NT2/D1 (cell line): Measurements from ENCODE around the gene KNG1.

Source experiments
- DNase-seq: peaks from one replicate; pipeline ENCODE4 v3.0.0-alpha.2; 2011; ENCODE audit warnings: low read depth, low spot score
- H3K27me3 ChIP-seq: 2 replicates; pipeline ENCODE4 v1.6.0; 2011; ENCODE audit warnings: mild to moderate bottlenecking; ENCODE audit not compliant: insufficient read length, insufficient read depth
- H3K36me3 ChIP-seq: 2 replicates; pipeline ENCODE4 v1.6.1; 2011; ENCODE audit warnings: mild to moderate bottlenecking, low read length, mixed read lengths; ENCODE audit not compliant: insufficient read depth, insufficient read length
- H3K4me1 ChIP-seq: 2 replicates; pipeline ENCODE4 v1.5.1; 2011; ENCODE audit not compliant: insufficient read depth, insufficient read length
- H3K4me3 ChIP-seq: 2 replicates; pipeline ENCODE4 v1.5.1; 2011; ENCODE audit warnings: low read depth; ENCODE audit not compliant: insufficient read length
- H3K9ac ChIP-seq: 2 replicates; pipeline ENCODE4 v1.6.0; 2011; ENCODE audit warnings: low read depth; ENCODE audit not compliant: insufficient read length
- H3K9me3 ChIP-seq: 2 replicates; pipeline ENCODE4 v1.5.1; 2011; ENCODE audit warnings: mild to moderate bottlenecking, low read length; ENCODE audit not compliant: insufficient read depth
- SUZ12 ChIP-seq: IDR thresholded peaks from 2 replicates; pipeline ENCODE4 v1.6.1; 2011; ENCODE audit not compliant: insufficient read length, insufficient read depth; ENCODE audit errors: extremely low read depth
- YY1 ChIP-seq: IDR thresholded peaks from 2 replicates; pipeline ENCODE4 v1.6.1; 2011; ENCODE audit not compliant: insufficient read length, insufficient read depth
- ZNF274 ChIP-seq: IDR thresholded peaks from 2 replicates; pipeline ENCODE4 v1.6.1; 2011; ENCODE audit warnings: mild to moderate bottlenecking, low read depth, low read length

Gene KNG1

GRCh38 chr3:186713499-186713898, 3.7 kb upstream of the KNG1 start:
- no peaks in the 10 kb centered on the region for H3K36me3 ChIP-seq
- TF ChIP-seq YY1, result no peak
- no peak for TF ChIP-seq ZNF274
- TF ChIP-seq SUZ12, result no peak
- no peak for DNase-seq

GRCh38 chr3:186719945-186720739, 3.0 kb downstream of the KNG1 start:
- Histone ChIP-seq H3K9me3 (no peaks in the 10 kb centered on the region), H3K36me3 (no peaks in the 10 kb centered on the region), H3K9ac (no peak overlapping the region), H3K27me3 (no peaks in the 10 kb centered on the region), H3K4me3 (no peak overlapping the region), H3K4me1 (no peaks in the 10 kb centered on the region)
- no peak for TF ChIP-seq SUZ12
- no peak for TF ChIP-seq YY1
- TF ChIP-seq ZNF274, result no peak
- no peak for DNase-seq

More at GRCh38 chr3:186713499-186713898, 3.7 kb upstream of the KNG1 start:
- H3K4me1 ChIP-seq, result peaks cover 2% of the 10 kb centered on the region
- H3K9me3 ChIP-seq, result no peaks in the 10 kb centered on the region
- no peaks in the 10 kb centered on the region for H3K27me3 ChIP-seq
- H3K4me3 ChIP-seq, result no peak overlapping the region
- no peak overlapping the region for H3K9ac ChIP-seq

GRCh38 chr3:186722457-186722856, 5.3 kb downstream of the KNG1 start:
- no peaks in the 10 kb centered on the region for H3K9me3 ChIP-seq
- no peaks in the 10 kb centered on the region for H3K36me3 ChIP-seq
- H3K4me1 ChIP-seq, result no peaks in the 10 kb centered on the region
- TF ChIP-seq YY1 (no peak), ZNF274 (no peak), SUZ12 (no peak)
- H3K27me3 ChIP-seq, result no peaks in the 10 kb centered on the region
- H3K4me3 ChIP-seq, result no peak overlapping the region
- no peak overlapping the region for H3K9ac ChIP-seq
- DNase-seq, result no peak

GRCh38 chr3:186724911-186725310, 7.8 kb downstream of the KNG1 start:
- DNase-seq, result no peak
- Histone ChIP-seq H3K9ac (no peak overlapping the region), H3K9me3 (no peaks in the 10 kb centered on the region), H3K36me3 (no peaks in the 10 kb centered on the region), H3K4me3 (no peak overlapping the region), H3K4me1 (no peaks in the 10 kb centered on the region), H3K27me3 (no peaks in the 10 kb centered on the region)
- TF ChIP-seq SUZ12 (no peak), ZNF274 (no peak), YY1 (no peak)

DNA sequence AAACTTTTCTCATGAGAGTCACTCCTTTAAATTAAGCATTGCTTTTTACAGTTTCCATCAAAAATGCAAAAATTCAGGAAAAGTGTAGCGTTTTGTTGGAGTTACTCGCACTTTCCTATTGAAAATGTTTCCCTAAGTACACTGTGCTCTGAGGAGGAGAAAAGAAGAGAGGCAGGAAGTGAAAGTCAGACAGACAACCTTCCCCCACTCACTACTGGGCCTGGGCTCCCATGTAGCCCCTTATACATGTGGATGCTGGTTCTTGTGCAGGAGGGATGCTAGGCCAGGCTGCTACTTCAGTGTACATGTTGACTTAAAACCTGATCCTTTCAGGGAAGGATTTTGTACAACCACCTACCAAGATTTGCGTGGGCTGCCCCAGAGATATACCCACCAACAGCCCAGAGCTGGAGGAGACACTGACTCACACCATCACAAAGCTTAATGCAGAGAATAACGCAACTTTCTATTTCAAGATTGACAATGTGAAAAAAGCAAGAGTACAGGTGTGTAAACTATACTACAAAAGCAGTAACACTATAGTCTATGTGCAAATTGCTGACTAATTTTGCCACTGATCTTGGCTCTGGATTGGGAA, 15.1 kb downstream of the KNG1 start:
- H3K27me3 ChIP-seq, result no peaks in the 10 kb centered on the region
- H3K9ac ChIP-seq, result no peak overlapping the region
- no peaks in the 10 kb centered on the region for H3K36me3 ChIP-seq
- no peaks in the 10 kb centered on the region for H3K4me1 ChIP-seq
- no peak for TF ChIP-seq ZNF274
- no peak for TF ChIP-seq YY1
- no peak for TF ChIP-seq SUZ12
- no peak overlapping the region for H3K4me3 ChIP-seq
- H3K9me3 ChIP-seq, result no peaks in the 10 kb centered on the region
- DNase-seq, result no peak

DNA sequence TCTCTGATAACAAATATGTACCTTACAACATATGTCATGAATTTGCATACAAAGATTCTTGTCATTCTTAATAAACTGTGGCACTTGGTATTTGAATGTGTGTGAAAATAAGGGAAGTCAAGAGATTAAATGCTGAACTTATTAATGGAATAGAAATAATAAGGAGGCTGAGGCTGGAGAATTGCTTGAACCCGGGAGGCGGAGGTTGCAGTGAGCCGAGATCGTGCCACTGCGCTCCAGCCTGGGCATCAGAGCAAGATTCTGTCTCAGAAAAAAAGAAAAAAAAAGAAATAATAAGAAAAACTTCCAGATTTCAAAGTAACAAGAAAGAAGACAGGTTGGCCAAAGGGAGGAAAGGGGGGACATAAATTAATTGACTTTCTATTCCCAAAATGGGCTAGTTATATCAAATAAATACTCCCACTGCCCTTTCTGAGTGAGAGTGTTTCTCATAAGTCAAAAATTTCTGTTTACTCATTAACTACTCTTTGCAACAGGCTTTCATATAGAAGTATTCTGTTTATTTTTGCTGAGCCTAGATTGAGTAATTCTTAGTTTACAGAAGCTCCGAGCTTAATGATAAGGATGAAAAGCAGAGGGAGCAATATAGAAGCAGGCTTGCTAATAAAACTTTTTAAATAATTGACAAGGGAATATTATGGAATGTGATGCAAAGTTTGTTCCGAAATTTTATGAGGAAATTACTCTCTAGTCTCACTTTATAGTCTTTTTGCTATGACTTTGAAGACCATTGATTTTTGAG, 25.6 kb downstream of the KNG1 start:
- no peaks in the 10 kb centered on the region for H3K9me3 ChIP-seq
- H3K4me3 ChIP-seq, result no peak overlapping the region
- H3K9ac ChIP-seq, result no peak overlapping the region
- H3K36me3 ChIP-seq, result no peaks in the 10 kb centered on the region
- no peaks in the 10 kb centered on the region for H3K4me1 ChIP-seq
- no peaks in the 10 kb centered on the region for H3K27me3 ChIP-seq
- no peak for DNase-seq
- no peak for TF ChIP-seq SUZ12
- TF ChIP-seq ZNF274, result no peak
- TF ChIP-seq YY1, result no peak

DNA sequence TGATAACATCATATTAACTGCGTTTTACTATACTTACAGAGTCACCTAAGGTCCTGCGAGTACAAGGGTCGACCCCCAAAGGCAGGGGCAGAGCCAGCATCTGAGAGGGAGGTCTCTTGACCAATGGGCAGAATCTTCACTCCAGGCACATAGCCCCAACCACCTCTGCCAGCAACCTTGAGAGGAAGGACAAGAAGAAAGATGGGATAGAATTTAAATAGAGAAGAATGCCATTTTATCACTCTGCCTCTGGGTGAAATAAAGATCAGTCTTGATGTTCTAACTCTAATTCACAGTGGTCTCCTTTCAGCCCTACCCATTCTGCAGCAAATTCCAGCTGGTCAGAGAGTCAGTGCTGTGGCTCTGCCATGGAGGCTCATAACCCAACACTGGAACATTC, 26.5 kb downstream of the KNG1 start:
- no peaks in the 10 kb centered on the region for H3K27me3 ChIP-seq
- H3K9ac ChIP-seq, result no peak overlapping the region
- TF ChIP-seq SUZ12 (no peak), ZNF274 (no peak), YY1 (no peak)
- no peaks in the 10 kb centered on the region for H3K9me3 ChIP-seq
- no peak overlapping the region for H3K4me3 ChIP-seq
- no peak for DNase-seq
- H3K4me1 ChIP-seq, result no peaks in the 10 kb centered on the region
- H3K36me3 ChIP-seq, result no peaks in the 10 kb centered on the region
